Measurements from ENCODE around the gene MALT1. TPM values are rescaled to one million over a fixed set of nuclear protein-coding genes. Genes with fewer than 3 reads are reported as not detected.

The MALT1 gene
- total and polyA plus RNA-seq, 2 experiments from 2014 or later: 5.2 to 18.8 TPM

- Histone ChIP-seq H3K79me2 (replicated peaks; ENCODE audit: insufficient read depth) (no peaks in the 10 kb centered on the region), H3F3A (replicated peaks; ENCODE audit: low read depth) (no peaks in the 10 kb centered on the region), H3K4me2 (no peak overlapping the region), H3K36me3 (ENCODE audit: insufficient read depth) (no peaks in the 10 kb centered on the region), H3K4me3 (no peak overlapping the region), H4K20me1 (replicated peaks; ENCODE audit: insufficient read depth) (no peaks in the 10 kb centered on the region), H2AFZ (no peak overlapping the region), H3K27me3 (ENCODE audit: insufficient read depth) (no peaks in the 10 kb centered on the region), H3K27ac (ENCODE audit: low read depth) (no peak overlapping the region), H3K4me1 (ENCODE audit: insufficient read depth) (no peaks in the 10 kb centered on the region; the same call in 1 of the 2 replicates), H3K9me2 (ENCODE audit: insufficient read depth) (no peaks in the 10 kb centered on the region)
- DNase-seq (ENCODE audit: low spot score): no peak
- H3K36me3 Mint-ChIP-seq (ENCODE audit: low read depth): no peaks in the 10 kb centered on the region
- H3K9me3 Mint-ChIP-seq: no peaks in the 10 kb centered on the region
- no peak for ATAC-seq
- H3K27me3 Mint-ChIP-seq (ENCODE audit: insufficient read depth, low read depth, poor library complexity): peaks cover 2% of the 10 kb centered on the region
- H3K27ac Mint-ChIP-seq: no peak overlapping the region
- TF ChIP-seq EZH2phosphoT487 (IDR thresholded peaks at IDR 0.05; ENCODE audit: unreplicated experiment): no peak
- TF ChIP-seq POLR2AphosphoS5 (IDR thresholded peaks at IDR 0.05; ENCODE audit: low read depth): no peak
- TF ChIP-seq ETS1 (IDR thresholded peaks at IDR 0.05): no peak
- TF ChIP-seq NANOG (IDR thresholded peaks at IDR 0.05; ENCODE audit: borderline replicate concordance): no peak
- TF ChIP-seq ZNF462 (CRISPR knock-in tag; IDR thresholded peaks at IDR 0.05): no peak
- TF ChIP-seq, protein P1, sequence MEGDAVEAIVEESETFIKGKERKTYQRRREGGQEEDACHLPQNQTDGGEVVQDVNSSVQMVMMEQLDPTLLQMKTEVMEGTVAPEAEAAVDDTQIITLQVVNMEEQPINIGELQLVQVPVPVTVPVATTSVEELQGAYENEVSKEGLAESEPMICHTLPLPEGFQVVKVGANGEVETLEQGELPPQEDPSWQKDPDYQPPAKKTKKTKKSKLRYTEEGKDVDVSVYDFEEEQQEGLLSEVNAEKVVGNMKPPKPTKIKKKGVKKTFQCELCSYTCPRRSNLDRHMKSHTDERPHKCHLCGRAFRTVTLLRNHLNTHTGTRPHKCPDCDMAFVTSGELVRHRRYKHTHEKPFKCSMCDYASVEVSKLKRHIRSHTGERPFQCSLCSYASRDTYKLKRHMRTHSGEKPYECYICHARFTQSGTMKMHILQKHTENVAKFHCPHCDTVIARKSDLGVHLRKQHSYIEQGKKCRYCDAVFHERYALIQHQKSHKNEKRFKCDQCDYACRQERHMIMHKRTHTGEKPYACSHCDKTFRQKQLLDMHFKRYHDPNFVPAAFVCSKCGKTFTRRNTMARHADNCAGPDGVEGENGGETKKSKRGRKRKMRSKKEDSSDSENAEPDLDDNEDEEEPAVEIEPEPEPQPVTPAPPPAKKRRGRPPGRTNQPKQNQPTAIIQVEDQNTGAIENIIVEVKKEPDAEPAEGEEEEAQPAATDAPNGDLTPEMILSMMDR (conservative IDR thresholded peaks at IDR 0.05; ENCODE audit: low read depth in 2 of 2): no peak
- no peak for TF ChIP-seq EZH2 (IDR thresholded peaks at IDR 0.05; ENCODE audit: low read depth, unreplicated experiment)
- no peak for TF ChIP-seq JUNB (IDR thresholded peaks at IDR 0.05; ENCODE audit: unreplicated experiment)
- TF ChIP-seq CREB1 (CRISPR knock-in tag; IDR thresholded peaks at IDR 0.05; ENCODE audit: low read depth): no peak
- no peak overlapping the region for H3K4me3 Mint-ChIP-seq
- peaks cover 14% of the 10 kb centered on the region for H3K4me1 Mint-ChIP-seq
These were observed 44.3 kb downstream of the MALT1 start for GRCh38 chr18:58715540-58715939.
